MCF 10A (cell line): ENCODE measurements around the gene DNMT1. TPM values are rescaled to one million over a fixed set of nuclear protein-coding genes. Genes with fewer than 3 reads are reported as not detected.

ENCODE experiments used
- BruUV-seq: library from RNA; stranded (reverse); fragments of 400-500 nt; replicated peaks from 2 replicates; lab custom pipeline; 2021; lab: Mats Ljungman, UMichigan
- CTCF ChIA-PET: fragments of 300-600 bp; sonication (Branson Sonifier 250); formaldehyde crosslinking; extraction: SDS; loops from one replicate; lab custom pipeline; 2021; ENCODE audit warnings: antibody characterized with exemption, inconsistent platforms; lab: Yijun Ruan, JAX
- POLR2A ChIA-PET: fragments of 300-600, 350-650 bp; sonication (Branson Sonifier 250); formaldehyde crosslinking; extraction: SDS; loops from one replicate; lab custom pipeline; 2020; ENCODE audit warnings: antibody characterized with exemption, inconsistent platforms; lab: Yijun Ruan, JAX
- DNase-seq: peaks from one replicate; pipeline ENCODE4 v3.0.0-alpha.2; 2018; ENCODE audit not compliant: unreplicated experiment
- H3K27ac Mint-ChIP-seq: one replicate; pipeline ENCODE4 v1.8.0; 2022; ENCODE audit warnings: mild to moderate bottlenecking, low read depth, mixed read lengths; ENCODE audit not compliant: unreplicated experiment
- H3K27me3 Mint-ChIP-seq: one replicate; pipeline ENCODE4 v1.8.0; 2022; ENCODE audit warnings: mixed read lengths; ENCODE audit not compliant: insufficient read depth, unreplicated experiment
- H3K36me3 Mint-ChIP-seq: one replicate; pipeline ENCODE4 v1.8.0; 2022; ENCODE audit warnings: mild to moderate bottlenecking, moderate library complexity, mixed read lengths; ENCODE audit not compliant: insufficient read depth, unreplicated experiment
- H3K4me1 Mint-ChIP-seq: one replicate; pipeline ENCODE4 v1.8.0; 2022; ENCODE audit warnings: mixed read lengths; ENCODE audit not compliant: insufficient read depth, unreplicated experiment
- H3K4me3 Mint-ChIP-seq: one replicate; pipeline ENCODE4 v1.8.0; 2022; ENCODE audit warnings: mild to moderate bottlenecking, moderate library complexity, mixed read lengths; ENCODE audit not compliant: unreplicated experiment
- H3K9me3 Mint-ChIP-seq: one replicate; pipeline ENCODE4 v1.8.0; 2022; ENCODE audit warnings: mixed read lengths; ENCODE audit not compliant: unreplicated experiment
- CTCF ChIP-seq: fragments of 200-600 bp; IDR thresholded peaks from one replicate; pipeline ENCODE4 v1.8.0; 2022; ENCODE audit warnings: antibody characterized with exemption, mild to moderate bottlenecking; ENCODE audit not compliant: unreplicated experiment
- intact Hi-C: fragments of 100-400 bp; cut with micrococcal nuclease; formaldehyde crosslinking; loops from 2 replicates; pipeline ENCODE4 v1.14.1; 2022
- total RNA-seq: library from RNA; stranded (reverse); gene quantifications from 2 replicates; pipeline ENCODE4 v1.2.3, GENCODE V29; 2022

DNMT1 gene
- total RNA-seq, 1 experiment from 2014 or later, result 76.4 TPM

GRCh38 chr19:10149427-10149826 lies 45.3 kb downstream of the DNMT1 start:
- ChIA-PET POLR2A (no interaction called here), CTCF (interaction anchor here (0.6 kb wide), 1 partner anchor 257 kb away, joined by 7 read pairs; no protein-coding TSS in a partner anchor)
- TF ChIP-seq CTCF, result no peak
- no peaks in the 10 kb centered on the region for H3K27me3 Mint-ChIP-seq
- intact Hi-C loops, result no loop called here
- no peaks in the 10 kb centered on the region for H3K4me1 Mint-ChIP-seq
- DNase-seq, result no peak
- H3K9me3 Mint-ChIP-seq, result no peaks in the 10 kb centered on the region
- no TSS peak for BruUV-seq
- H3K4me3 Mint-ChIP-seq, result no peak overlapping the region
- peaks cover 92% of the 10 kb centered on the region for H3K36me3 Mint-ChIP-seq
- no peak overlapping the region for H3K27ac Mint-ChIP-seq

DNA sequence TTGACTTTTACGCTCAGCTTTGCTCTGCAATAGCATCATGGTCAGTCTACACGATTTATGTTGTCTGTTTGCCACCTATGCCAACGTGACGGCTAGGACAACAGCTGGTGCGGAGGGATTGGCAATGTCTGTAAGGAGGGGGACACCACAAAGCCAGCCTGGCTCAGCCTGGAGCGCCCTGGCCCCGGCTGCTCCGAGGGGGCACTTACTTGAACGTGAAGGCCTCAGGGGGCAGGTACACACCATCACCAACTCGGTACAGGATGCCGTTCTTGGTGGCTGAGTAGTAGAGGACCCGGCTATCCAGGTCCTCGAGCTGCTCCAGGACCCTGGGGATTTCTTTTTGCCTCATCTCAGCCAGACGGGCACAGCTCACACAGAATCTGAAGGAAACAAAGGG lies 48.6 kb downstream of the DNMT1 start:
- Mint-ChIP-seq H3K27me3 (no peaks in the 10 kb centered on the region), H3K27ac (peak overlapping the region; percentile 59), H3K9me3 (no peaks in the 10 kb centered on the region), H3K4me1 (no peaks in the 10 kb centered on the region), H3K36me3 (peaks cover 78% of the 10 kb centered on the region), H3K4me3 (no peak overlapping the region)
- no peak for TF ChIP-seq CTCF
- CTCF ChIA-PET, result interaction anchor here (0.7 kb wide), 1 partner anchor 1096 kb away, joined by 3 read pairs; no protein-coding TSS in a partner anchor
- intact Hi-C loops, result no loop called here
- POLR2A ChIA-PET, result interaction anchor here (0.6 kb wide), 1 partner anchor 105 kb away, joined by 3 read pairs; no protein-coding TSS in a partner anchor
- no TSS peak for BruUV-seq
- no peak for DNase-seq

GRCh38 chr19:10145031-10145430 lies 49.7 kb downstream of the DNMT1 start:
- CTCF ChIA-PET, result no interaction called here
- intact Hi-C loops, result no loop called here
- TF ChIP-seq CTCF, result no peak
- H3K27ac Mint-ChIP-seq, result no peak overlapping the region
- no peak overlapping the region for H3K4me3 Mint-ChIP-seq
- POLR2A ChIA-PET, result no interaction called here
- H3K9me3 Mint-ChIP-seq, result no peaks in the 10 kb centered on the region
- H3K4me1 Mint-ChIP-seq, result no peaks in the 10 kb centered on the region
- no peaks in the 10 kb centered on the region for H3K27me3 Mint-ChIP-seq
- DNase-seq, result no peak
- peaks cover 78% of the 10 kb centered on the region for H3K36me3 Mint-ChIP-seq
- no TSS peak for BruUV-seq

DNA sequence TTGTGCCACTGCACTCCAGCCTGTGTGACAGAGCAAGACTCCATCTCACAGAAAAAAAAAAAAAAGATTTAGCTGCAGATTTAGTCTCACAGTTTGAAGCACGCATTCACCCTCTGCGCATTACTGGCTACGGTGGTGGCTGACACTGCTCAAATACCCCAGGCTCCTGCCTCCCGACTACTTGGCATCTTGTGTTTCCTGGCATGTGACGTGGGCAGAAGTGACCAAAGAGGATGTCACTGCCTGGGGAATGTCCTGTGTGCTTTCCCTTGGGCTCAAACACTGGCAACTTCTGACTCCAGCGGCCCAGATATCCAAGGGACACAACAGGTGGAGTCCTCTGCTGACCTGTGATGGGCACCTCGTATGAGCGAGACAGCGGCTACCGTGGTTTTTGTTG lies 50.4 kb downstream of the DNMT1 start:
- peaks cover 78% of the 10 kb centered on the region for H3K36me3 Mint-ChIP-seq
- no TSS peak for BruUV-seq
- H3K4me1 Mint-ChIP-seq, result no peaks in the 10 kb centered on the region
- POLR2A ChIA-PET, result no interaction called here
- DNase-seq, result no peak
- no peak overlapping the region for H3K4me3 Mint-ChIP-seq
- CTCF ChIA-PET, result no interaction called here
- TF ChIP-seq CTCF, result no peak
- no peaks in the 10 kb centered on the region for H3K9me3 Mint-ChIP-seq
- intact Hi-C loops, result no loop called here
- H3K27me3 Mint-ChIP-seq, result no peaks in the 10 kb centered on the region
- H3K27ac Mint-ChIP-seq, result no peak overlapping the region
